Heart right ventricle (tissue), 16 donors: ENCODE measurements around the gene KIF6. TPM values are rescaled to one million over a fixed set of nuclear protein-coding genes. Genes with fewer than 3 reads are reported as not detected.

ENCODE experiments used
- ATAC-seq, 8 donors: fragments of 200-7000 bp; cut with Tn5 transposase; one replicate each; pipeline ENCODE4 v1.9.1; 2020; ENCODE audit warnings: mild to moderate bottlenecking in 8 of 8, moderate library complexity in 8 of 8, moderate number of reproducible peaks in 1 of 8
- DNase-seq, 2 donors: peaks; one replicate each; pipeline ENCODE4 v3.0.0-alpha.2; 2020
- H3K27ac ChIP-seq, 10 donors: fragments of 200-600 bp; sonication (generic) in 2 of 10; one replicate each; pipeline versions ENCODE4 v1.5.0 to v1.8.0; 2020 to 2022; ENCODE audit warnings: mild to moderate bottlenecking in 3 of 10
- H3K27me3 ChIP-seq, 7 donors: fragments of 200-600 bp; one replicate each; pipeline ENCODE4 v1.8.0; 2021 to 2022; ENCODE audit warnings: mild to moderate bottlenecking in 2 of 7
- H3K36me3 ChIP-seq, 9 donors: fragments of 200-600 bp; sonication (generic) in 1 of 9; one replicate each; pipeline versions ENCODE4 v1.5.0 to v1.8.0; 2020 to 2022; ENCODE audit warnings: mild to moderate bottlenecking in 2 of 9
- H3K4me1 ChIP-seq, 9 donors: fragments of 200-600 bp; sonication (generic) in 1 of 9; one replicate each; pipeline versions ENCODE4 v1.5.0 to v1.8.0; 2020 to 2022; ENCODE audit warnings: mild to moderate bottlenecking in 4 of 9
- H3K4me3 ChIP-seq, 10 donors: fragments of 200-600 bp; sonication (generic) in 2 of 10; one replicate each; pipeline versions ENCODE4 v1.5.0 to v1.8.0; 2020 to 2022; ENCODE audit warnings: mild to moderate bottlenecking in 7 of 10, moderate library complexity in 2 of 10
- H3K9me3 ChIP-seq, 11 donors: fragments of 200-600 bp in 10 of 11; sonication (generic) in 2 of 11; one replicate each; pipeline versions ENCODE4 v1.5.0 to v1.8.0; 2013 to 2022; ENCODE audit warnings: mild to moderate bottlenecking in 2 of 11, control low read depth in 1 of 11, moderate library complexity in 1 of 11
- WGBS, 2 donors: extraction: QIAGEN DNeasy Blood & Tissue Kit; methylation state at CpG; one replicate each; pipeline ENCODE4 v1.1.7; 2013; ENCODE audit warnings: inconsistent platforms in 1 of 2; 5-methylcytosine and 5-hydroxymethylcytosine counted together
- intact Hi-C, 10 donors: fragments of 100-400 bp; cut with DNase I; formaldehyde crosslinking; loops; one replicate each; pipeline versions ENCODE4 v1.11.1 to v1.14.2; 2022
- polyA plus RNA-seq, 2 donors: library from polyadenylated mRNA; stranded (reverse); fragments of 200-250 nt; gene quantifications; one replicate each; pipeline ENCODE4 v1.2.3, GENCODE V29; 2013
- total RNA-seq, 10 donors: library from RNA; stranded (reverse); fragmentation: NEBNext Ultra II Directional in 3 of 10; extraction: Animal tissue kit (Norgen Biotek cat#: 25700) in 3 of 10; gene quantifications; one replicate each; pipeline versions ENCODE4 v1.2.1 to v1.2.4, GENCODE V29; 2021 to 2023
- TF ChIP-seq, protein P1 (sequence below), 9 donors: fragments of 200-600 bp; sonication (generic) in 2 of 9; IDR thresholded peaks; one replicate each; pipeline versions ENCODE4 v1.5.0 to v1.8.0; 2021 to 2022; ENCODE audit warnings: antibody characterized with exemption in 9 of 9, mild to moderate bottlenecking in 5 of 9, moderate library complexity in 1 of 9
- donor health status: Arrhythmogenic right ventricular cardiomyopathy.
- donor health status: ischemic (EF 13 %, LVEDD 7.1; RV severe dilation, severe dysfunction).
- donor health status: healthy with polysubstance abuse.
- donor health status: DM: no; HTN: yes; CAD: no.
- donor health status: DM: no; HTN: no; CAD: no.
- donor health status: ischemic (EF 25% LVEDD 6.9; RV normal size, moderate dysfunction).
- donor health status: ischemic (EF 25% LVEDD 5.7; RV mildly dilated, moderate dysfunction).
- donor health status: healthy.
- donor health status: DM: yes; HTN: yes; CAD: no.
- donor health status: Ischemic cardiomyopathy.
- donor health status: ischemic (EF 35%, LVEDD 5.7; RV mildly dilated, moderate dysfunction).
- donor health status: nonischemic (EF 11% LVEDD 7.7; RV severe dilation, severe dysfunction).
- donor health status: DM: yes; HTN: yes; CAD: no.
- donor health status: PGD.
- donor health status: ischemic (EF 29% LVEDD 5.4; RV normal size, mild dysfunction).
- donor health status: nonischemic (EF 23%, LVEDD 6.1; RV moderate dilation, normal function).

Gene KIF6
- total and polyA plus RNA-seq, 12 donors, result 0.01 to 1.6 (median 0.45) TPM; not detected in 2

DNA sequence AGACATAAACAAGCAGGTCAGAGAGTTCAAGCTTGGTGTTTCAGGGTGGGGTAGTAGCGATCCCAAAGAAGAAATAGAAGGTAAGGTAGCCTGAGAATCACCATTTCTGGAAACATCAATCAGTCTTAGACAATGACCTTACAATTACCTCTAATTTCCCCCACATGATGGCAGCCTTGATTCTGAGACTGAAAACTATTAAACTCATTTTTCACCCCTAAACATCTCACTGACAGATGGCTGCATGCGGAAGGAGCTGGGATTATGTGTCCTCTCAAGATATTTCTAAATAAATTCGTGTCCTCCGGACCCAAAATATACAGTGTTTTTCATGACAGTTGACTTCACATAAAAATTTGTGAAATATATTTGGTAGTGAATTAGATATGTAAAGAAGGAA is 61.0 kb downstream of the KIF6 start:
- peak in 1 of 8 donors; percentile 11 for ATAC-seq
- no peak for DNase-seq
- Histone ChIP-seq H3K4me3 (no peak overlapping the region), H3K27me3 (peaks cover 0 to 1% (median 0%) of the 10 kb centered on the region in 7 donors), H3K36me3 (peaks cover 0 to 3% (median 0%) of the 10 kb centered on the region in 9 donors), H3K9me3 (peaks cover 0 to 4% (median 0%) of the 10 kb centered on the region in 11 donors), H3K27ac (no peak overlapping the region), H3K4me1 (no peaks in the 10 kb centered on the region)
- TF ChIP-seq, protein P1, sequence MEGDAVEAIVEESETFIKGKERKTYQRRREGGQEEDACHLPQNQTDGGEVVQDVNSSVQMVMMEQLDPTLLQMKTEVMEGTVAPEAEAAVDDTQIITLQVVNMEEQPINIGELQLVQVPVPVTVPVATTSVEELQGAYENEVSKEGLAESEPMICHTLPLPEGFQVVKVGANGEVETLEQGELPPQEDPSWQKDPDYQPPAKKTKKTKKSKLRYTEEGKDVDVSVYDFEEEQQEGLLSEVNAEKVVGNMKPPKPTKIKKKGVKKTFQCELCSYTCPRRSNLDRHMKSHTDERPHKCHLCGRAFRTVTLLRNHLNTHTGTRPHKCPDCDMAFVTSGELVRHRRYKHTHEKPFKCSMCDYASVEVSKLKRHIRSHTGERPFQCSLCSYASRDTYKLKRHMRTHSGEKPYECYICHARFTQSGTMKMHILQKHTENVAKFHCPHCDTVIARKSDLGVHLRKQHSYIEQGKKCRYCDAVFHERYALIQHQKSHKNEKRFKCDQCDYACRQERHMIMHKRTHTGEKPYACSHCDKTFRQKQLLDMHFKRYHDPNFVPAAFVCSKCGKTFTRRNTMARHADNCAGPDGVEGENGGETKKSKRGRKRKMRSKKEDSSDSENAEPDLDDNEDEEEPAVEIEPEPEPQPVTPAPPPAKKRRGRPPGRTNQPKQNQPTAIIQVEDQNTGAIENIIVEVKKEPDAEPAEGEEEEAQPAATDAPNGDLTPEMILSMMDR (IDR thresholded peaks at IDR 0.05), result peak in 2 of 9 donors; percentile 6 to 23
- WGBS, 2 donors, result 60 to 72% methylated on average over 4 of the region's 4 CpGs
- intact Hi-C loops, result no loop called here

DNA sequence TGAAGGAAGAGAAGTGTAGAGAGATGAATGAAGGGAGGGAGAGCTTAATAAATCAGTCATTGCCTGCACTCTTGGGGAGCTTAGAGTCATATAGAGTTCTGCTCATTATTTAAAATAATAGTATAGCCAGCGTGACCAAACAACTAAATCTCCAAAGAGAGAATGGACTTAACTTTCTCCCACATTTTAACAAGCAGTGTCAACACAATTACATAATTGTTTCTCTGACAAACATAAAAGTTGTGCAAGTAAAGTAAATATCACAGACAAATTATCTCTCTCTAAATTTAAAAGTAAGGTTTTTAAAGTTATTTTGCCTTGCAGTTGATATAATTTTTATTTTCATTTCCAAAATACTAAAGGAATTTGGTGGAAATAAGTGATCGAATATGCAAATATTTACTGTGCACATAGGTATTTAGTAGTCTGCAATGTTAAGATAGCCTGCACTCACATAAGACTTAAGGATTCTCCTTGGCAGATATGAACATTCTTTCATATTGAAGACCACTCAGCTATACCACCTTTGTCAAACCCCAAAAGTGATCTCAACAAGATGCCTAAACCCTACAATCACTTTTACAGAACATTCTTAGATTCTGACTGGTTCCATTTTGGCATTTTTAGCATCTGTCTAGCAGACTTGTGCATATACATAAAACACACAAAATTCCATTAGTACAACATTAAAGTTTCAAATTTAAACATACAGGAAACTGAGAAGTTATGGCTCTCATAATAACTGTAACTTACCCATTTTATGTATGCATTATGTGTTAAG is 67.7 kb downstream of the KIF6 start:
- ATAC-seq, result no peak

DNA sequence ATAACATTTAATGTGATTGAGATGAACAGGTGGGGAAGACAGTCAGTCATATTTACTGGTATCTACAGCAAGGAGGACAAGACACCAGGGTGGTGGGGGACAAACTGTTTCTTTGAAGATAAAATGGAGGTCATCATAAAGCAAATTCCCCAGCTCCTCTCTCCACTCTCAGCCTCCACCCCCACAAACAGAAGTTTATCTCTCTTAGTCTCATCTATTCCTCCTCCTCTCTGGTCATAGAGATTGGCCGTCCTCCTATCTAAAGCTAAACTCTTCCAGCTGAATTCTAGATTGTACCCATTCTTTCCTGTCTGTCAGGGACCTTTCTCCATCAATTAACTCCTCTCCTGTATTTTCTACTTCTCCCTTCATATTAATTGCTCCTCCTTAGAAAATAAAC is 71.1 kb downstream of the KIF6 start:
- 74 to 78% methylated on average over 1 of the region's 1 CpG for WGBS, 2 donors
- intact Hi-C loops, result no loop called here
- H3K4me1 ChIP-seq, result no peaks in the 10 kb centered on the region
- DNase-seq (no peak), ATAC-seq (no peak)
- H3K27me3 ChIP-seq, result peaks cover 0 to 2% (median 0%) of the 10 kb centered on the region in 7 donors
- H3K36me3 ChIP-seq, result no peaks in the 10 kb centered on the region
- no peak overlapping the region for H3K4me3 ChIP-seq
- H3K27ac ChIP-seq, result no peak overlapping the region
- no peaks in the 10 kb centered on the region for H3K9me3 ChIP-seq
- TF ChIP-seq, protein P1 (IDR thresholded peaks at IDR 0.05), result no peak

More for the DNA sequence above, 67.7 kb downstream of the KIF6 start:
- intact Hi-C loops, result no loop called here
- Histone ChIP-seq H3K4me1 (no peaks in the 10 kb centered on the region), H3K4me3 (no peak overlapping the region), H3K27ac (no peak overlapping the region), H3K27me3 (peaks cover 0 to 4% (median 0%) of the 10 kb centered on the region in 7 donors), H3K36me3 (no peaks in the 10 kb centered on the region), H3K9me3 (peaks cover 0 to 4% (median 0%) of the 10 kb centered on the region in 11 donors)
- no peak for DNase-seq
- TF ChIP-seq, protein P1 (IDR thresholded peaks at IDR 0.05), result no peak
- 91 to 93% methylated on average over 2 of the region's 2 CpGs for WGBS, 2 donors

DNA sequence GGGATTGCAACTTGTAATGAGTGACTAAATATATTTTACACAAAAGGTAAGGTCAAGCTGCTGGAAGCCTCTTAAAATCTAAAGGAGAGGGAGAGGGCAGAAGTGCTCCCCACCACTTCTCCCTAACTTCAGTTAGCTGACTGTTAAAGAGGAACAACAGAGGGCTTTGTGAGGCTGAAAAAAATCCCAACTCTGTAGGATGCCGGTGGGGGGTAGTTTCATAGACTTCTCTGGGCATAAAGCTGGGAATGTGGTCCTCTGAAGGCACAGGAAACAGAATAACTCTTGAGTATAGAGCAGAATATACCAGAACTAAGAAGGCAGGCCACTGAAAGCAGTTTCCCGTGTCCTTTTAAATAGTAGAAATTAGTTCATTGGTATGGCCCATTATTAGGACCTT is 71.6 kb downstream of the KIF6 start:
- H3K4me3 ChIP-seq, result no peak overlapping the region
- no peaks in the 10 kb centered on the region for H3K4me1 ChIP-seq
- TF ChIP-seq, protein P1 (IDR thresholded peaks at IDR 0.05), result no peak
- H3K27ac ChIP-seq, result no peak overlapping the region
- ATAC-seq, result no peak
- WGBS, 2 donors, result 43 to 52% methylated on average over 2 of the region's 2 CpGs
- DNase-seq, result no peak
- H3K27me3 ChIP-seq, result no peaks in the 10 kb centered on the region
- H3K9me3 ChIP-seq, result no peaks in the 10 kb centered on the region
- no peaks in the 10 kb centered on the region for H3K36me3 ChIP-seq
- intact Hi-C loops, result no loop called here
